Measurements from ENCODE around the gene MYL12A.

GRCh38 chr18:3214855-3215637, 32.6 kb upstream of the MYL12A start:
- TF ChIP-seq FOXM1 (IDR thresholded peaks at IDR 0.05; ENCODE audit: borderline replicate concordance) (no peak), CTBP1 (IDR thresholded peaks at IDR 0.05; ENCODE audit: borderline replicate concordance) (no peak), BHLHE40 (IDR thresholded peaks at IDR 0.05; ENCODE audit: borderline replicate concordance) (no peak), NFRKB (IDR thresholded peaks at IDR 0.05) (no peak), FOXK2 (IDR thresholded peaks at IDR 0.05) (no peak), HDGF (IDR thresholded peaks at IDR 0.05; ENCODE audit: borderline replicate concordance) (no peak)

All from HEK293T (cell line).